ENCODE data around the gene ZNF839.

GRCh38 chr14:102346645-102347044 is 27.1 kb downstream of the ZNF839 start:
- no peak for TF ChIP-seq CTCF (conservative IDR thresholded peaks at IDR 0.05 in 1 of 2, IDR thresholded peaks at IDR 0.05 in 1 of 2; ENCODE audit: low read depth in 1 of 2, low read length in 2 of 2)
- no peak for TF ChIP-seq EZH2 (IDR thresholded peaks at IDR 0.05; ENCODE audit: low read length, missing control alignments)
